A172 (cell line): Measurements from ENCODE around the gene TNFRSF14. TPM values are rescaled to one million over a fixed set of nuclear protein-coding genes. Genes with fewer than 3 reads are reported as not detected.
"Not testable (repeated sequence)": the region's sequence is repeated elsewhere in the genome, so short reads cannot be mapped to it uniquely, and the experiment has no call there.

ENCODE experiments used
- DNase-seq: peaks from one replicate; pipeline ENCODE4 v3.0.0-alpha.2; 2015; ENCODE audit warnings: low spot score
- total RNA-seq: library from RNA; depleted of rRNA; stranded (reverse); fragments of >200 nt; shearing (Covaris generic); gene quantifications from 2 replicates; pipeline ENCODE4 v1.2.3, GENCODE V29; 2014

Gene TNFRSF14
- total RNA-seq, 1 experiment from 2014 or later, result 0.05 TPM

DNA sequence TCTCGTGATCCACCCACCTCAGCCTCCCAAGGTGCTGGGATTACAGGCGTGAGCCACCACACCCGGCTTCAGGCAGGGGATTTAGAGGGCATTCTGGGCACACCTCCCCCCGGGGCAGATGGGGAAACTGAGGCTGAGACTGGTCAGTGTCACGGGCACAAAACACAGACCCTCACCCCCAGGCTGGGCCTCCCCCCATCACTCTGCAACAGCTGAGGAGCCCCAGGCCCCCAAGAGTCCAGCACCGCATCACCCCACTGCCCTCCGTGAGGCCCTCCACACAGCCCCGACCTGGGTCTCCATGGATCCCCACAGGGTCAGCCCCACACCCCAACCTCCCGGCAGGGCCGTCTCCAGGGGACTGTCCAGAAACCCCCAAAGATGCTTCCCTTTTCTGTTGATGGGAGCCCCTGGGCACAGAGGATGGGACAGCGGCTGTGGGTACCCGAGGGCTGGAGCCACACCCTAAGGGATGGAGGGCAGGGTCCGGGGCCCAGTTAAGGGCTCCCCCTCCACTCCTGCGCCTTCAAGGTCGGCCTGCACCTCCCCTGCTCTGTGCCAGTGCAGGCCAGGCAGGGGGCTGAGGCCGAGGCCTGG, 11.0 kb downstream of the TNFRSF14 start:
- DNase-seq, result no peak

DNA sequence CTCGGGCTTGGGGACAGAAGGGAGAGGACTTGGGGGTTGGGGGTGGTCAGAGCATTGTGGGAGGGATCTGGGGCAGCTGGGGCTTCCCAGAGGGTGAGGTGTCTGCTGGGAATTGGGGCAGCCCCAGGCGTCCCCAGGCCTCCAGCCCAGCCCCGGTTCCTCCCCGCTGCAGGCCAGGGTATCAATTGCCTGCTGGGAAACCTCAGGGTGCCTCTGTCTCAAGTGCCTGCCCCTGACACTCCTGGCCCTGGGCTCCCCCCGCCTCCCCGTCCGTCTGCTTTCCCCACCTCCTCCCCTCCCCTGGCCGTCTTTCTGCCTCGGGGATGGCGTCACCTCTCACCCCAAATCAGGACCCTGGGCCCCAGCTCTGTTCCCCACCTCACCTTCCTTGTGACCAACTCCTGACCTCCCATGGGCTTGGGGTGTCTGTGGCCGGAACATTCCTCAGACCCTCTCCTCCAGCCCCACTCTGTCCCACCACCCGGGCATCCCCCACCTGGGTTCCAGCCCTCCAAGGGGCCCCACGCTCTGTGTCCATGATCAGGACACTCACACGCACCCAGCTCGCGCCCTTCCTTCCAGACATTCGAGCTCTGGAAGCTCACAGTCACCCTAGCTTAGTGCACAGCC, 12.1 kb downstream of the TNFRSF14 start:
- not testable (repeated sequence) for DNase-seq

DNA sequence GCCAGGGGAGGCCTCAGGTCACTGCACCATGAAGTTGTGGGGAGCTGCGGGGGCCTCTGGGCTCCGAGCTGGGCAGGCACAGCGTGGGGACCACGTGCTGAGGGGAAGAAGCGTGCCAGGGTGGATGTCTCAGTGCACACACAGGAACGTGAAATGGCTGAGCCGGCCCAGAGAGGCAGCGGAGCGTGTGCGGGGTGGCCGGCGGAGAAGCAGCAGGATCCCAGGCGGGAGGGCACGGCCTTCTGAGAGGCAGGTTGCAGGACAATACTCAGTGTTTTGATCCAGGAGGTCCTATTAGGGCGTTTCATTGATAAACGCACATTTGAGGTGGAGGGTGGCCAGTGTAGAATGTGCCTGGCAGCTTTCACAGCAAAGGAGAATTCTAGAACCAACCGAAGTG, 12.9 kb downstream of the TNFRSF14 start:
- DNase-seq, result no peak

DNA sequence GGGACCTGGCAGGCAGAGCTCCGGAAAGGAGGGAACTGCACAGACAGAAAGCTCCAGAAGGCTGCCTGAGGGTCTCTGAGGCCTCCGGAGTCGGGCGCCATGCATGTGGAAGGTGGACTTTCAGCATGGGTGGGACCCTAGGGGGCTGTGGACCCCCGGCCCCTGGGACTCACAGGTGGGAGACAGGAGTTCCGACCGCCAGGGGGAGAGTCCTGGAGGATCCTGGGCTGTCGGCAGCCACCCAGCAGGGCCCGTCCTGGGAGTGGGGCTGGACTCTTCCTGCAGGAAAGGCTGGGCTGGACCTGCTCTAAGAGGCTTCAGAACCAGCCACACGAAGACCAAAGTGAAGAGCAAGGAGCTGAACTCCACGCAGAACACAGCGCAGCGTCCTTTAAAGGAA, 13.5 kb downstream of the TNFRSF14 start:
- not testable (repeated sequence) for DNase-seq

DNA sequence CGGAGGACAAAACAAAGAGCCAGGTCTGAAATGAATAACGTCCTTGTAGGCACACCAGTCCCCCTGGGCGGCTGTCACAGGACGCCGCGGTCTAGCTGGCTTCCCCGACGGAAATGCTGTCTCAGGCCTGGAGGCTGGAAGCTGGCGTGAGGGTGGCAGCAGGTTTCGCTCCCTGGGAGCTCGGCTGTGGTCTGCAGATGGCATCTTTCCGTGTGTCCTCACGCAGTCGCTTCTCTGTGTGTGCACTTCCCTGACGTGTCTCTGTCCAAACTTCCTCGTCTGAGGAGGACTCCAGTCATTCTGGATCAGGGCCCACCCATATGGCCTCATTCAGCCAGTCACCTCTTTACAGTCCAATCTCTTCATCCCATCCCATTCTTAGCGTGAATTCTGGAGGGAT, 14.2 kb downstream of the TNFRSF14 start:
- DNase-seq, result no peak

DNA sequence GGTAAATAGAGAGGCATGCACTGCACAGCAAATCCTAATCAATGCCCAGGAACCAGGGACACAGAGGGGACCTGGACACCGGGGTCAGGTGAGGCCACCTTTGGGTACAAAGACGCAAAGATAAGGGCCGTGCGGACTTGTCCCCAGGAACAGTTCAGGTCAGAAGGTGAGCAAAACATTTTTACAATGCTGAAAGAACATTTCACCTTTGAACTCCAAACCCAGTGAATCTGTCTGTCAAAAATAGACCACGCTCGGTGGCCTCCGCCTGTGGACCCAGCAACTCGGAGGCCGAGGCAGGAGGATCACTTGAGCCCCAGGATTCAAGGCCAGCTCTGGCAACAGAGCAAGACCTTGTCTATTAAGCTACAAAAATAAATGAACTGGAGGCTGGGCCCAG, 15.2 kb downstream of the TNFRSF14 start:
- no peak for DNase-seq

DNA sequence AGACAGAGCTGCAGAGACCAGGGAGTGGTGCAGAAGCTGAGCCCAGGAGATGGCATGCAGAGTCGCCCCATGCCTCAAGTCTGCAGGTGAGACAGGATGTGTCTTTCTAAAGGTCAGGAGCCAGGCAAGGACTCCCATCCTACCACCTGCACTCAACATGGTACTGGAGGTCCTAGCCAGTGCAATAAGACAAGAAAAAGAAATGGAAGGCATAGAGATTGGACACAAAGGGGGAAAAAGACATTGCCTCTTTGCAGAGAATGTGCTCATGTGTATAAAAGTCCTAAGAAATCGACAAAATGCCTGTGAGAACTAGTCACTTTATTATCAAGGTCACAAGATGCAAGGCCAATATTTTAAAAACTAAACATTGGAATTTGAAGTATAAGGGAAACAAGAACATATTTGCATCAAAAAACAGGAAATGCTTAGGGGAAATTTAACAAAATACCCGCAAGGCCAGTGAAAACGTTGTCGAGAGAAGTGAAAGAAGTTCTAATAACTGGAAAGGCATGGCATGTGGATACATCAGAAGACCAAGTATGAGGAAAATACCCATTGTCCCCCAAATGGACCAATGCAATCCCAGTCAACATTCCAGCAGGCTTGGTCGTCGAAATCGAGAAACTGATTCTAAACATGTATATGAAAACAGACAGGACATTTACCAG, 17.2 kb downstream of the TNFRSF14 start:
- no peak for DNase-seq

DNA sequence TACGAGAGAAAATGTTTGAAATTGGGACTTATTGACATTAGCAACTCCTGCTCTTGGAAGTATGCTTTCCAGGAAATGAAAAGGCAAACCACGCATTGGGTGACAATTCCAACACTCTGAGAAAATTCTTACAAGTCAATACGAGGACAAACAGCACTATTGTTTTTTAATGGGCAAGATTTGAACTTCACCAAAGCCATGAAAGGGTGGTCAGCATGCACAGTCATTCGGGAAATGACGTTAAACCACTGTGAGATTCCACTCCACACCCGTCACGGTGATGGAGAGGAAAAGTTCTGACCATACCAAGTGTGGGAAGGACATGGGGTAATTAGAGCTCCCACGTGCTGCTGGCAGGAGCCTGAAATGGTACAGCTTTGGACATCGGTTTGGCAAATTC, 18.2 kb downstream of the TNFRSF14 start:
- DNase-seq, result no peak

DNA sequence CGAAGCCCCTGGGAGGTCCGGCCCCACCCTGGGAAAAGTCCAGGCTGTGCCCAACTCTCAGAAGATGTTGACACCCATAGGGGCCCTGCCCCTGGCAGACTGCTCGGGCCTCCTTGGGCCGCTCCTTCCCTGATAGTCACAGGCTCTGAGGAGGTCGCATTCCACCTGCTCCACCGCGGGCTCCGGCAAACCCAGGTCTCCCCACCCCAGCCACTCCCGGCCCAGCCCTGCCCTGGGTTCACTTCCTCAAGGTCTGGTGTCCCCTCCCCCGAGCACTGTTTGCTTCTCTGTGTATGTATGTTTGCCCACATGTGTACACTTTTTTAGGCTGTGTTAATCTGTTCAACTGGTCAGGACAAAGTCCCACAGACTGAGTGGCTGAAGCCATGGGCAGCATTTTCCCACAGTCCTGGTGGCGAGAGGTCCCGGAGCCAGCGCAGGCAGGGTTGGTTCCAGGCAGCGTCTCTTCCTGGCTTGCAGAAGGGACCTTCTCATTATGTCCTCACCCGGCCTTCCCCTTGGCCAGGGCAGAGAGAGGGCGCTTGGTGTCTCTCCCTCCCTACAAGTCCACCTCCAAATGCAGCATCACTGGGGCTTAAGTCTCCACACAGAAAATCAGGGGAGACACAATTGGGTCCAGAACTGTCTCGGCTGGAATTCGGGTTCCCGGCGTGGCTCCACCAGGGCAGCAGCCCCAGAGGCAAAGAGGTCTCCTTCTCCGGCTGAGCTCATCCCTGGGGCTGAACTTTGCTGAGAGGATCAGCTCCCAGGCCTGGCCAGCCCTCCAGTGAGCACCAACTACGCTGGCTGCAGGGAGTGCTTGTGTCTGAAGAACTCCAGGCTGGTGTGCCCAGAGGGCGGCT, 19.9 kb downstream of the TNFRSF14 start:
- no peak for DNase-seq

DNA sequence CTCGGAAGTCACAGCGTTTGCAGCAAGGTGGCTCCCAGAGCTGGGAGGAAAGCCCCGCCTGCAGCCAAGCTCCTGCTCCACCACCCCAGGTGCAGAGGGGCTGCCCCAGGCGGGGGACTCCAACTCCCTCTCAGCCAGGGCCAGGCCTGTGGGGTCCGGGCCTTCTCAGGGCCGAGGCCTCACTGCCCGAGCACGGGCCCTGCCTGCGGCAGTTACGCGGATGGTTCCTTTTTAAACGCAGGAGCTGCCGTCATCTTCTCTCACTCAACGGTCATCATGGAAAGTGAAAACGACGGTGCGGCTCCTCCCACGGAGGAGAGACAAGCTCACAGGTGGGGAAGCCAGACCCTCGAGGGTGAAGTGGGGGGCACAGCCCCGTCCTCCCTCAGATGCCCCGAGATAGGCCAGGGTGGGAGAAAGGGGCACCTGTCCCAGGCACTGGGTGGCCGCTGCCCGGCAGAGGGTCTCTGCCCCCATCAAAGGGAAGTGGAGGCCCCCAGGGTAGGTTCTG, 21.4 kb downstream of the TNFRSF14 start:
- DNase-seq, result not testable (repeated sequence)

DNA sequence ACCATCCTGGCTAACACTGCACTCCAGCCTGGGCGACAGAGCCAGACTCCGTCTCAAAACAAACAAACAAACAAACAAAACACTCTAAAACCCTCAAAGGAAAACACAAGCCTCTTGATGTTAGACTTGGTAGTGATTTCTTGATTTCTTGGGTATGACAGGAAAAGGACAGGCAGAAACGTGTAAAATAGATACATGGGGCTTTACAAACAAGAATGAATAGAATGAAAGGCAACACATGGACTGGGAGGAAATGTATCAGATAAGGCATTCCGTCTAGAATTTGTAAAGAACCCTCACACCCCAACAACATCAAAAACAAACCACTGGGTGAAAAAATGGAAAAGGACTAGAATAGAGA, 22.6 kb downstream of the TNFRSF14 start:
- DNase-seq, result no peak

DNA sequence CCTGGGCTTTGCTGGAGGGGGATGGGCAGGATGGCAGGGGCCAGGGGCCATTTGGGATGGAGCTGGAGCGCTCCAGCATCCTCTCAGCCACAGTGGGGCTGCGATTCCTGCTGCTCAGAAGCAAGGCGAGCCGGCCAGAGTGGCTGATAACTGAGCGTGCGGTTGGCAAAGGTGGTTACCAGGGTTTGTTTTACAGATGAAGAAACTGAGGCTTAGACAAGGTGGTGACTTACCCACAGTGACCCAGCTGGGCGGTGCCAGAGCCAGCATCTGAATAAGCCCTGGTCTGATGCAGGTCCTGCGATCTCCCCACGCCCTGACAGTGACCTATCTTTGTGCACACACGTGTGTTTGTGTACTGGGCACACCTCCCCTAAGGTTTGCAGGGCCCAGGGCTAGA, 24.5 kb downstream of the TNFRSF14 start:
- DNase-seq, result no peak

DNA sequence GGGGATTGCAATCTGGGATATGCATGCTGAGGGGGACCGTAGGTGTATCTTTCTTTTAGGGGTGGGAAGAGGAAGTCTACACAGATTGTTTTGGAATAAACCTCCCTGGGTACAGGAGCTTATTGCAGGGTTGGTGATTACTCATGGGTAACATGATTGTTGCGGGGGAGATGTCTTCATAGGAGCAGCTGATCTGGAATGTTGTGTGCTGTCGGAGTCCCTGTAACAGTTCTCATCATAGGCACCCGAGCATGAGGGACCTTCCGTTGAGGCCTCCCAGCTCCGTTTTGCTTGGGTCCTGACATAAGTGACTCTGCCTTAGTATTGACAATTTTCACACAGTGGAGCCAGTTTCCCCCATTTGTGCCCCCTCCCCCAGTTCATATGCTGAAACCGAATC, 26.2 kb downstream of the TNFRSF14 start:
- no peak for DNase-seq

DNA sequence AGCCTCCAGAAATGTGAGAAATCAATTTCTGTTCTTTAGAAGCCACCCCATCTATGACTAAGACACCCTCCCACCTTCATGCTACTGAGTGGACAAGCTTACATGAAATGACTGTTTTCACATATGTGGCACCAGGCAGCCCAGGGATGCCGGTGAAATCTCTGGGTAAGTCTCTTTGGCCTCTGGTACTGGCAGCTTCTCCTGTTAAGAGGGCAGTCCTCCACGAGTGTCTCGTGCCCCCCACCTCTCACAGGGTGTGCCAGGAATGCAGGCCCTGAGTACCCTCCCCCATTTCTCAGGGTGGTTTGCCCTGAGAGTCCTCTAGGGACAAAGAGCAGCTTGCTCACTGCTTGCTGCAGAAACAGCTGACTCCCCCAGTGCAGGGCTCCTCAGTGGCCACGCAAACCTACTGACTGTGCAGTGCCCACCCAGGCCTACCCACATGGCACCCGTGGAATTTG, 27.2 kb downstream of the TNFRSF14 start:
- no peak for DNase-seq

DNA sequence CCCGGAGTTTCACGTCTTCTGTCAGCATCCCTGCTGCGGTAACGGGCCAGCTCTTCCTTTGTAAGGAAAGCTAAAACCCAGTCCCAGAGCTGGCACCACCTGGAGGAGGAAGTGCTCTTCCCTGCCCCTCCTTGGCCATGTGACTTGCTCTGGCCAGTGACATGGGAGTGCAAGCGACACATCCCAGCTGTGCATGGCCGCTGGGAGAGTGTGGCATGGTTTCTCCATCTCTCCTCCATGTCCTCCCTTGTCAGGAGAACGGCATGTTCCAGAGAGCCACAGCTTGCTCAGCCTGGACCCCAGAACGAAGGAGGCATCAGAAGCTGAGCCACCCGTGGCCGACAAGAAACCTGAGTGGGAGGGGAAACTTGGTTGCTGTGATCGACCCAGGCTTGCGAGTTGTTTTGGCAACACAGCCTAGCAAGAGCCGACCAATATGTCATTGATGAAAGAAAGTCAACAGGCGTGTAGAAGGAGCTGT, 27.7 kb downstream of the TNFRSF14 start:
- DNase-seq, result no peak

DNA sequence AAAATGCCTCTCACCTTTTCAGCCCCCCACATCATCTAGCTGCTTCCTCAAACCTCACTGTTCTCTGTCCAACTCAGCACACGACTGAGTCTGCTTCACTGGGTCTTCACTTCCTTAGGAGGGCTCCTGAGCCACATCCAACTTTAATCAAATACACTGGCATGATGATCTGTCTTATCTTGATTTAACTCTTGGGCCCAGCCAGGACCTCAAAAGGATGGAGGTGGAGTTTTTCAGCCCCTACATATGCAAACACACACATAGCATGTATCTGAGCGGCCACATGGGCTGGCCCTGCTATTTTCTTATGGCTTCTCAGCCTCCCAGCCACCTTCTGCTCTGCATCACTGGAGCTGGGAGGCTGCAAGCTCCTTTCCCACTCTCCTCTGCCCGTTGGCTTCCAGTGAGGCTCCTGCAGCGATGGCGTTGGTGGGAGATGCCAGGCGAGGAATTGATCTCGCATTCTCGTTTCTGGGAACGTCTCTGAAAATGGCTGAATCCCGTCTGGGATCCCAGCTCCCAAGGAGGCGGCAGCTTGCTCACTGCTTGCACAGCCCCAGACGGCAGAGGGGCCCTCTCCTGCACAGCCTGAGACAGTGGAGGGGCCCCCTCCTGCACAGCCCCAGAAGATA, 28.6 kb downstream of the TNFRSF14 start:
- no peak for DNase-seq

DNA sequence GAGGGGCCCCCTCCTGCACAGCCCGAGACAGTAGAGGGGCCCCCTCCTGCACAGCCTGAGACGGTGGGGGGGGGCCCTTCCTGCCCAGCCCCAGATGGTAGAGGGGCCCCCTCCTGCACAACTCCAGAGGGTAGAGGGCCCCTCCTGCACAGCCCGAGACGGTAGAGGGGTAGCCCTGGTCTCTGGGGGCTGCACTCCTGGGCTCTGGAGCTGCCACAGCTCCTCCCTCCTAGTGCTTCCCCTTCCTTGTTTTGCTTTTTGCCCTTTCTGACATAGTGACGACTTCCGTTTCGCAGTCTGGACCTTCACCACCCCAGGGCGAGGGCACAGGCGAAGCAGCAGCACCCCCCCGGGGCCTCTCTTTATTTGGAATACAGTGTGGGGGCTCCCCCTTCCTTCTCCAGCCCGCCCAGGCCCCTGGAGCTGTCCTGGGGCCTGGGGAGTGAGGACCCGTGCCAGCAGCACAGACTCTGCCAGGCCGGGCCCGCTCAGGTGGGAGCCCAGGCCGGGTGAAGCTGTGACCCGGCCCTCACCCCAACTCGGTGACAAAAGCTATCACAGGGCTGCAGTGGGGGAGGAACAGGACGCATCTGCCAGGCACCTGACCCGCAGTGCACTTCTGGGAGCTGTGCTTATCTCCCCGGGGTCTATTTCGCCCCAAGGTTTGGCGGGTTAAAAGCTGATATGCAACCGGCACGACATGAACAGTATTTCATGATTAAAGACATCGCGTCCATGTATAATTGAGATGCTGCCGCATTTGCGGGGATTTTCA, 29.3 kb downstream of the TNFRSF14 start:
- DNase-seq, result no peak

DNA sequence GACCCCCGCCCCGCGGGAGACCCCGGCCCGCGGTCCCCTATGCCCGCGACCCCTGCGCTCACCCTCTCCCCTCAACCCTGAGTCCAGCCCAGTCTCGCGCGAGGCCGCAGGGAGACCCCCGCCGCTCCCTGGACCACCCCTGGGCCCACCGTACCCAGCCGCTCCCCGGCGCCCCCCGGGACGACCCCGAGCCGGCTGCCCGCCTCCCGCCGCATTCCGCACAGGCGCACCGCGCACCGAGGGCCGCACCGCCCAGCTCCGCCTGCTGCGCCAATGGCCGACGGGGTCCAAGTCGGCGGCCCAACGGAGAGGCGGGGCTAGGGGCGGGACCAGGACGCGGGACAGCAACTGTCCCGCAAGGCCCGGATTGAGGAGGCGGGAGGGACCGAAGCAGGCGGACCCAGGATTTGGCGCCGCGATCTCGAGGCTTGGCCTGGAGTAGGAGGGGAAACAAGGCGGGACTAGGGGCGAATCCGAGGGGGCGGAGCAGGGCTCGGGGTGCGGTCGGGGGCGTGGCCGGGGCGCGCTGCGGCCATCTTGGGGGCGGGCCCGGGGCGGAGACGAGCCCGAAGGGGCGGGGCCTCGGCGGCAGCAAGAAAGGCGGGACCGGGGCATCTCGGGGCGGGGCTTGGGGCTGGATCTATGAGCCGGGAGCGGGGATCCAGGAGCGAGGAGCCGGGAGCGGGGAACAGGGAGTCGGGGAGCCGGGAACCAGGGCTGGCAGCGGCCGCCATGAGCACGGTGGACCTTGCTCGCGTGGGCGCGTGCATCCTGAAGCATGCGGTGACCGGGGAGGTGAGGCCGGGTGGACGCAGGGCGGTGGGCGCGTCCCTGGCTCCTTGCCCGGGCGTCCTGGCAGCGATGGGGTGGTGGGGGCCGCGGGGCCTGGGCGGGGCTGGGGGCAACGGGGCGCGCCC, 30.2 kb downstream of the TNFRSF14 start, which contains the start of gene PRXL2B:
PRXL2B (plus strand) TSS at position 624 of the 917 bp plus-strand sequence; CDS start at position 733, 109 bp downstream.
- peak; percentile 89 for DNase-seq

DNA sequence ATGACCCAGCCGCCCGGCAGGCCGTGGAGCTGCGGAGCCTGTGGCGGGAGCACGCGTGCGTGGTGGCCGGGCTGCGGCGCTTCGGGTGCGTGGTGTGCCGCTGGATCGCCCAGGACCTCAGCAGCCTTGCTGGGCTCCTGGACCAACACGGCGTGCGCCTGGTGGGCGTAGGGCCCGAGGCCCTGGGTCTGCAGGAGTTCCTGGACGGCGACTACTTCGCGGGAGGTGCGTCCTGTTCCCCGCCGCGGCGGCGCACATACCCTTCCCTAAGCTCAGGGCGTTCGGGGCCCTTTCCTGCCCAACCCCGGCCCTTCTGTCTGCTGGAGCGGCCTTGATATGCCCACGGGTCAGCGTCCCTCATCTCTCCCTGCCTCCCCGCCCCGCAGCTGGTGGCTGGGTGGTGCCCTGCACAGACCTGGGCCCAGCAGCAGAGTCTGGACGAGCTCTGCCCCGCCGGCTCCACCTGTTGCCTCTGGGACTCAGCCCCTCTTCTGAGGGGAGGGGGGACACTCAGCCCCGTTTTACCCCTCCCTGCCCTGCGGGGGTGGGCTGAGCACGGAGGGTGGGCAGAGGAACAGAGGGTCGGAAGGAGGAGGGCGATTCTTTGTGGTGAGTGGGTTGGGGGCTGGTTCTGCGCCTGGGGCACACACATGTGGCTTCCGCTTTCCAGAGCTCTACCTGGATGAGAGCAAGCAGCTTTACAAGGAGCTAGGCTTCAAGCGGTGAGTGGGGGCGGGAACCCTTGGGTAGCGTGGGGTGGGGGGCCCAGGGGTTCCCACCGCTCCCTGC, 31.1 kb downstream of the TNFRSF14 start:
- no peak for DNase-seq
